T-helper 2 cell (primary cell): ENCODE data around the gene MIP.
"Not testable (repeated sequence)": the region's sequence is repeated elsewhere in the genome, so short reads cannot be mapped to it uniquely, and the experiment has no call there.

Experiments used
- DNase-seq, 5 experiments: peaks; one replicate each; pipeline versions ENCODE4 v3.0.0 to v3.0.0-alpha.2; 2012 to 2022

MIP gene

GRCh38 chr12:56462565-56462964, 8.1 kb upstream of the MIP start:
- DNase-seq, result no peak

GRCh38 chr12:56461235-56462159, 7.0 kb upstream of the MIP start:
- DNase-seq, result no peak

DNA sequence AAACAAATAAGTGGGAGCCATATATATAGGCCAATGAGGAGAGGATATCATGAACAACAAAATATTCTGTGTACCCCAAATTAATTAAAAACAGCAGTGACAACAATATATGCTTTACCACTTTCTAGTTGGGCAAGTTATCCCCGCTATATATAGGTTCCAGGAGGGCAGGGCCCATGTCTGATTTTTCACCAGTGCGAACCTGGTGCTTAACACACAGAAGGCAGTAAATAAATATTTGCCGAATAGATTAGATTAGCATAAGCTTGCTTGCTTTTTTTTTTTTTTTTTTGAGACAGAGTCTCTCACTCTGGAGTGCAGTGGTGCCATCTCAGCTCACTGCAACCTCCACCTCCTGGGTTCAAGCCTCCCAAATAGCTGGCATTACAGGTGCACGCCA, 3.4 kb upstream of the MIP start:
- DNase-seq, result no peak

- no peak for DNase-seq
Observed at GRCh38 chr12:56451147-56451546, 3.3 kb downstream of the MIP start.

- no peak for DNase-seq
Observed at GRCh38 chr12:56450241-56450640, 4.2 kb downstream of the MIP start.

DNA sequence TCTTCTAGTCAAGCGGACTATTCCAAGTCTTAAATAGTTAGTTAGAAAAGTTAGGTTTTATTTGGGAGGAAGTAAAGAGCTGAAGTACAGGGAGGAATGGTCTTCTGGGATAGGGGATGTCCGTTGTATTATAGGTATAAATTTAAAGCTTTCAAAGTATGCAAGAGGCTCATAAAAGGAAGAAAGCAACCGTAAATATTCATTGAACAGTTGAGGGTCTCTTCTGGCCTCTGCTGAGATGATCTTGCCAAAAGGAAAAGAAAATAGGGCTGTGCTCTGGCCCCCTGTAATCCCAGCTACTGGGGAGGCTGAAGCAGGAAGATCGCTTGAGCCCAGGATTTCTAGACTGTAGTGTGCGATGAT, 4.9 kb downstream of the MIP start:
- no peak for DNase-seq

GRCh38 chr12:56448860-56449621, 5.4 kb downstream of the MIP start, which contains the start of gene TIMELESS:
TIMELESS (minus strand) TSS chr12:56449426; CDS start chr12:56434170, 15,256 bp downstream.
- peak; percentile 66 to 91 (median 80) for DNase-seq

DNA sequence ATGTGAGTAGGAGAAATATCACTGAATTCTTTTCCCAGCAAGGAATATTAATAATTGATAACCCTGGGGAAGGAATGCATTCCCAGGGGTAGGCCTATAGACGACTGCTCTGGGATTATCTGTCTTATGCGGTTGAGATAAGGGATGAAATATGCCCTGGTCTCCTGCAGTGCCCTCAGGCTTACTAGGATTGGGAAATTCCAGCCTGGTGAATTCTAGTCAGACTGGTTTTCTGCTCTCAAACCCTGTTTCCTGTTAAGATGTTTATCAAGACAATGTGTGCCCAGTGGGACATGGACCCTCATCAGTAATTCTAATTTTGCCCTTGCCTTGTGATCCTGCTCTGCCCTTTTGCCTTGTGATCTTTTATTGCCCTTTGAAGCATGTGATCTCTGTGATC, 11.2 kb downstream of the MIP start:
- not testable (repeated sequence) for DNase-seq

DNA sequence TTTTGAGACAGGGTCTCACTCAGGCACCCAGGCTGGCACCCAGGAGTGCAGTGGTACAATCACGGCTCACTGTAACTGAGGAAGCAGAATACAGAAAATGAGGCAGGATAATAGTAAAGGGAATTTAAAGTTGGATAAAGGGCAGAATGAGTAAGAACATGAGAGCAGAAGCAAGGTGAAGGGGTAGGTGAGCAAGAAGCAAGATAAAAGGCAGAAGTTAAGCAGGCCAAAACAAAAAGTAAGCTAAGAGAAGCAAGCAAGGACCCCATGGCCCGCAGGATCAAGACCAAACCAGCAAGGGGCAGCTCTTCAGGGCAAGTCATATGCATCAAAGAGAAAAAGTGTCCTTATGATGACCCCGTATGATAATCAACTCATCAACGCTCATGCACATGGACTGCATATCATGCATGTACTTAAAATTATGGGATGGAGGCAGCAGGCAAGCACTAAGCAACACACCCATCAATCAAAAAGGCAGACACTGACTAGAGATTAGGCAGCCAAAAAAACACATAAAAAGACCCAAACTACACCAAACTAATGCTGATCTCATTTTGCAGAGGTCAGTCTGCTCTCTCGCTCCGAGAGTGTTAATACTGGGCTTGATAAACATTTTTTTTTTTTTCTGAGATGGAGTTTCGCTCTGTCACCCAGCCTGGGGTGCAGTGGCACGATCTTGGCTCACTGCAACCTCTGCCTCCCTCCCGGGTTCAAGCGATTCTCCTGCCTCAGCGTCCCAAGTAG, 16.9 kb downstream of the MIP start:
- no peak for DNase-seq

DNA sequence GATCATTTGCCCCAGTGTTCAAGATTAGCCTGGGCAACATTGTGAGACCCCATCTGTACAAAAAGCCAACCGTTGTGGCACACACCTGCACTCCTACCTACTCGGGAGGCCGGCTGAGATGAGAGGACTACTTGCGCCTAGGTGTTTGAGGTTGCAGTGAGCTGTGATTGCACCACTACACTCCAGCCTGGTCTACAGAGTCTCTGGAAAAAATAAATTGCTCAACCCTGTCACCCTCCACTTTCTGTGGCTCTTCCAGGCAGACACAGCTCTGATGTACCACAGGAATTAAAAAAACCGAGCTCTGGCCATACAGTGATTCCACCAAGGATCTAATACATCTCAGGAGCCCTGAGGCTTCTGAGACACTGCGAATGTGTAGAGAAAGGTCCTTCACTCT, 19.6 kb downstream of the MIP start:
- no peak for DNase-seq

DNA sequence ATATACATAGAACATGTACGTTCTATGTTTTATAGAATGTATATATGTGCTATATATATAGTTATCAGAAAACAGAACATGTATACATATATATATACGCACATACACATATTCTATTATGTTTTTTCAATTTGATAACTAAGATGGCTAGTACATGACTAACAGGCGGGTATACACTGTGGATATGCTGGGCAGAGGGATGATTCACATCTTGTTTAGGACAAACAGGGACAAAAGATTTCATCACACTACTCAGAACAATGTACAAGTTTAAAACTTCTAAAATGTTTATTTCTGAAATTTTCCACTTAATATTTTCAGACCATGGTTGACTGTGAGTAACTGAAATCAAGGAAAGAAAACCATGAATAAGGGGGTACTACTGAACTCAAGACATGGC, 22.6 kb downstream of the MIP start:
- DNase-seq, result no peak

- DNase-seq, result no peak
Observed at GRCh38 chr12:56431288-56431687, 23.2 kb downstream of the MIP start.

DNA sequence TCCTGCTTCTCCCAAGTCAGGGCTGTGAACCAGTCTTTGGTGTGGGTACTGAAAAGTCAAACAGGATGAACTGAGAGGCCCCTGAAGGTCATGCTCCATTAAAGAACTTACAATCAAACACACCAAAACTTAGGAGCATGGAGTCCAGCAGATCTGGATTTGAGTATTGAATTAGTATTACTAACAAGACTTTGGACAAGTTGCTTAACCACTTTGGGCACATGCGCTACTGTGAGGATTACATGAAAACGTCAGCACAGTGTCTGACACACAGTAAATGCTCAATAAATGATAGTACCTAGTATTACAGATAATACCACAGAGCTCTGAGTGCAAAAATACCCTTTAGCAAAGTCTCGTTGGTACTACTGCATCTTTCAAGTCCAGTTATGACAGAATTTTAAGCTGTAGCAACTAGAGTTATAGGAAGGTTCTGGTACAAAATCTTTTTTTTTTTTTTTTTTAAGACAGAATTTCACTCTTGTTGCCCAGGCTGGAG, 28.5 kb downstream of the MIP start:
- DNase-seq, result no peak

- DNase-seq, result no peak
Observed at GRCh38 chr12:56425193-56425592, 29.3 kb downstream of the MIP start.

- DNase-seq, result no peak
Observed at GRCh38 chr12:56420411-56420810, 34.0 kb downstream of the MIP start.

DNA sequence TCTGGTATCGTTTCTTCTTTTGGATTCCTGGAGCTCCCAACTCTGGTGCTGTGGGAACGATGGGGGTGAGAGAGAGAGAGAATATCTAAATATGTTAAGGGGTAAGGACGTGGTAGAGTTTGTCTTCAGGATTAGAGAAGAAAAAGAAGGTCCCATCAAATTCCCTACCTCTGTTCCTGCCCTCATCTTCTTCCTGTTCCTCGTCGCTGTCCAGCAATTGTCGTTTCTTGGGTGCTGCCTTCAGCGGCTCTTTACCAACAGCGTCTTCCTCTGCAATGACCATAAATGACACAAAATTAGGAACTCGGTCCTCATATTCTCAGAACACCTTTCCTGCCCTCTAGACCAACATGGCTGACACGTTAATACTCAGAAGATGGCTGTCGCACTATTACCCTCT, 36.7 kb downstream of the MIP start:
- DNase-seq, result no peak

DNA sequence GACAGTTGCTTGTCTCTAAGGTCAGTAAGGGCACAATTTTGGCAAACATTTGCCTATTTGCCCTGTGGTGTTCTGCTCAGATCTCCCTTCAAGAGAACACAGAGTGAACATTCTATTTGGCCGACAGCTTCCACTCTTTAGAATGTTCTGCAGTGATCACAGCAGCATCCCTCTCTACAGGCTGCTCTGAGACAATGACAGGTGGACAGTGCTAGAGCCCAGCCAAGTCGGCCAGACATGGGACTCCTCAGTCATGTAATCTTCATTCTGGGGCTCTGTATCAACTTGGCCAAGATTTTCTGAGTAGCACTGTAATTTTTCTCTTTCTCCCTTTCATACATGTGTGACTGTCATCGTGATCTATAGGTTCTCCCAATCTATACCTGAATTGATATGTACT, 40.1 kb downstream of the MIP start:
- DNase-seq, result no peak

- DNase-seq, result no peak
Observed at GRCh38 chr12:56413392-56413791, 41.1 kb downstream of the MIP start.

GRCh38 chr12:56411781-56412639, 42.4 kb downstream of the MIP start:
- DNase-seq, result no peak

- no peak for DNase-seq
Observed at GRCh38 chr12:56410768-56411167, 43.7 kb downstream of the MIP start.

DNA sequence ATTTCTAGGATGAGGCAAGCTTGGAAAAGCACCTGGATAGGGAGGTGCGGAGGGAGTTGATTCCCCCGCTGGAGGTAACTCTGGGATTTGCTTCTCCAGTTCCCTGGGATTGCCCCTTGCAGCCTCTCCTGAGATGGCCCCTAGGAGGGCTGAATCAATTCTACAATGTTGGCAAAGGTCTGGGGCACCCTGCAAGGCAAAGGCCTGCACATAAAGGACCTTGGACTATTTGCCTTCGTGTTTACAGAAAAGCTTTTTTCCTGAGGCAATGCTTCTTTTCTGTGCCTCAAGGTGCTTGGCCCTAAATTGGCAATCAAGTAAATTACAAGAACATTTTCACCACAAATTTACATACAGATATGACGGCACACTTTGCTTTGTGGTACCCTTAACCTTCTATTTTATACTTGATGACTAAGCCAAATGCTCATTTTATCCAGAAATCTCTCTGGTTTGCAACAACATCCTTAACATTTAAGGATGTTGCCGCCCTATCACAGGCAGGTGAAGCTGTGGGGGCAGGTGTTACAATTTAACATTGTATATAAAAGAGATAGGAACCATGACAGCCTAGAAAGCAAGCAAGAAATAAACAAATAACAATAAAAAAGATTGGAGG, 45.5 kb downstream of the MIP start:
- peak in 1 of 5 experiments; percentile 17 for DNase-seq

DNA sequence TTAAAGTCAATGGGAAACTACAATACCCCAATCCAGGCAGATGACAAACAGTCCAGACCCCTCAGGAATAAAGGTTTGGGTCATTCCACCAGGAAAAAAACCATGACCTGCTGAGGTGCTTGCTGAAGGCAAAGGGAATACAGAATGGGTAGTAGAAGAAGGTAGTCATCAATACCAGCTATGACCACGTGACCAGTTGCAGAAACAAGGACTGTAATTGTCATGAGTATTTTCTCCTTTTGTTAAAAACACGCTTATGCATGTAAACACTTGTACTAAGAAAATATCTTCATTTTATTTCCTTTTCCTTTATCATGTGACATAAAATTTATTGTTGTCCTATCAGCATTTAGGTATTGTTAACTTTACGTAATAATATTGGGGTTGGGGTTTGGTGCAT, 50.2 kb downstream of the MIP start:
- DNase-seq, result not testable (repeated sequence)
